ENCODE data around the gene PRKCD. TPM values are rescaled to one million over a fixed set of nuclear protein-coding genes. Genes with fewer than 3 reads are reported as not detected.

Gene PRKCD
- polyA plus RNA-seq, 3 donors from 2014 or later, result 14.7 to 36.8 (median 26.1) TPM

GRCh38 chr3:53155760-53156159 lies 5.2 kb upstream of the PRKCD start:
- H3K4me3 Mint-ChIP-seq, result no peak overlapping the region

GRCh38 chr3:53156368-53156834 lies 4.6 kb upstream of the PRKCD start:
- H3K9me3 Mint-ChIP-seq, result no peaks in the 10 kb centered on the region
- H3K4me3 Mint-ChIP-seq, result no peak overlapping the region
- no peak for DNase-seq
- no peak overlapping the region for H3K27ac Mint-ChIP-seq
- peaks cover 4 to 12% (median 10%) of the 10 kb centered on the region in 3 donors for H3K27me3 Mint-ChIP-seq (ENCODE audit: low read depth in 3 of 3)
- H3K36me3 Mint-ChIP-seq, result peaks cover 0 to 6% (median 0%) of the 10 kb centered on the region in 3 donors
- peaks cover 6 to 8% of the 10 kb centered on the region in 2 donors for H3K4me1 Mint-ChIP-seq

More at GRCh38 chr3:53155760-53156159, 5.2 kb upstream of the PRKCD start:
- no peak for DNase-seq
- Mint-ChIP-seq H3K4me1 (peaks cover 6 to 8% of the 10 kb centered on the region in 2 donors), H3K36me3 (peaks cover 0 to 6% (median 0%) of the 10 kb centered on the region in 3 donors), H3K27me3 (ENCODE audit: low read depth in 3 of 3) (peaks cover 4 to 11% (median 10%) of the 10 kb centered on the region in 3 donors), H3K27ac (no peak overlapping the region), H3K9me3 (no peaks in the 10 kb centered on the region)

- Mint-ChIP-seq H3K9me3 (no peaks in the 10 kb centered on the region), H3K4me3 (no peak overlapping the region), H3K27ac (no peak overlapping the region), H3K27me3 (ENCODE audit: low read depth in 3 of 3) (peaks cover 10 to 21% (median 13%) of the 10 kb centered on the region in 3 donors), H3K36me3 (peaks cover 0 to 6% (median 0%) of the 10 kb centered on the region in 3 donors), H3K4me1 (peaks cover 18 to 19% of the 10 kb centered on the region in 2 donors)
- DNase-seq, result no peak
These were observed 2.9 kb upstream of the PRKCD start for GRCh38 chr3:53157974-53158580.

GRCh38 chr3:53158765-53159155 lies 2.2 kb upstream of the PRKCD start:
- Mint-ChIP-seq H3K27ac (peak overlapping the region in 1 of 6 donors; percentile 55), H3K4me3 (peak overlapping the region in 3 of 5 donors; percentile 30 to 33 (median 33)), H3K4me1 (peaks cover 25 to 26% of the 10 kb centered on the region in 2 donors), H3K9me3 (no peaks in the 10 kb centered on the region), H3K36me3 (peaks cover 0 to under 1% (median 0%) of the 10 kb centered on the region in 3 donors), H3K27me3 (ENCODE audit: low read depth in 3 of 3) (peaks cover 11 to 22% (median 15%) of the 10 kb centered on the region in 3 donors)
- DNase-seq, result no peak

GRCh38 chr3:53159156-53160060 lies 1.6 kb upstream of the PRKCD start:
- Mint-ChIP-seq H3K4me3 (peak overlapping the region in 3 of 5 donors; percentile 9 to 89 (median 30)), H3K27me3 (ENCODE audit: low read depth in 3 of 3) (peaks cover 11 to 24% (median 15%) of the 10 kb centered on the region in 3 donors), H3K27ac (peak overlapping the region in 1 of 6 donors; percentile 82), H3K9me3 (no peaks in the 10 kb centered on the region), H3K4me1 (peaks cover 29 to 33% of the 10 kb centered on the region in 2 donors), H3K36me3 (no peaks in the 10 kb centered on the region)
- DNase-seq, result no peak

GRCh38 chr3:53160061-53160659 lies 849 bp upstream of the PRKCD start:
- peaks cover 29 to 39% of the 10 kb centered on the region in 2 donors for H3K4me1 Mint-ChIP-seq
- H3K36me3 Mint-ChIP-seq, result no peaks in the 10 kb centered on the region
- H3K27ac Mint-ChIP-seq, result peak overlapping the region; percentile 72 to 92 (median 84)
- peaks cover 11 to 24% (median 15%) of the 10 kb centered on the region in 3 donors for H3K27me3 Mint-ChIP-seq (ENCODE audit: low read depth in 3 of 3)
- peak overlapping the region; percentile 88 to 91 (median 89) for H3K4me3 Mint-ChIP-seq
- no peak for DNase-seq
- no peaks in the 10 kb centered on the region for H3K9me3 Mint-ChIP-seq

- peak overlapping the region; percentile 55 to 91 (median 84) for H3K27ac Mint-ChIP-seq
- peak overlapping the region; percentile 87 to 94 (median 91) for H3K4me3 Mint-ChIP-seq
- no peak for DNase-seq
- H3K9me3 Mint-ChIP-seq, result no peaks in the 10 kb centered on the region
- H3K36me3 Mint-ChIP-seq, result no peaks in the 10 kb centered on the region
- H3K4me1 Mint-ChIP-seq, result peaks cover 37 to 50% of the 10 kb centered on the region in 2 donors
- H3K27me3 Mint-ChIP-seq (ENCODE audit: low read depth in 3 of 3), result peaks cover 8 to 22% (median 13%) of the 10 kb centered on the region in 3 donors
These were observed 426 bp downstream of the PRKCD start for GRCh38 chr3:53161450-53161819.

- H3K27me3 Mint-ChIP-seq (ENCODE audit: low read depth in 3 of 3), result peaks cover 8 to 22% (median 13%) of the 10 kb centered on the region in 3 donors
- peak overlapping the region; percentile 91 to 97 (median 92) for H3K4me3 Mint-ChIP-seq
- H3K9me3 Mint-ChIP-seq, result no peaks in the 10 kb centered on the region
- peak; percentile 24 to 32 (median 28) for DNase-seq
- H3K27ac Mint-ChIP-seq, result peak overlapping the region; percentile 88 to 96 (median 92)
- no peaks in the 10 kb centered on the region for H3K36me3 Mint-ChIP-seq
- H3K4me1 Mint-ChIP-seq, result peaks cover 44 to 56% of the 10 kb centered on the region in 2 donors
These were observed 1.0 kb downstream of the PRKCD start for GRCh38 chr3:53161820-53162671.

GRCh38 chr3:53162672-53163443 lies 1.8 kb downstream of the PRKCD start:
- Mint-ChIP-seq H3K36me3 (no peaks in the 10 kb centered on the region), H3K9me3 (no peaks in the 10 kb centered on the region), H3K4me3 (peak overlapping the region; percentile 91 to 97 (median 92)), H3K27me3 (ENCODE audit: low read depth in 3 of 3) (peaks cover 8 to 19% (median 11%) of the 10 kb centered on the region in 3 donors), H3K4me1 (peaks cover 52 to 64% of the 10 kb centered on the region in 2 donors), H3K27ac (peak overlapping the region; percentile 88 to 96 (median 92))
- DNase-seq, result peak; percentile 87 to 88 (median 87)

- H3K9me3 Mint-ChIP-seq, result no peaks in the 10 kb centered on the region
- H3K4me1 Mint-ChIP-seq, result peaks cover 60 to 73% of the 10 kb centered on the region in 2 donors
- peak overlapping the region; percentile 91 to 97 (median 92) for H3K4me3 Mint-ChIP-seq
- H3K27me3 Mint-ChIP-seq (ENCODE audit: low read depth in 3 of 3), result peaks cover 7 to 19% (median 11%) of the 10 kb centered on the region in 3 donors
- no peak for DNase-seq
- H3K36me3 Mint-ChIP-seq, result no peaks in the 10 kb centered on the region
- peak overlapping the region; percentile 88 to 96 (median 92) for H3K27ac Mint-ChIP-seq
These were observed 2.7 kb downstream of the PRKCD start for GRCh38 chr3:53163444-53164387.

- H3K9me3 Mint-ChIP-seq, result no peaks in the 10 kb centered on the region
- H3K4me3 Mint-ChIP-seq, result no peak overlapping the region
- DNase-seq, result no peak
- peaks cover 72 to 83% of the 10 kb centered on the region in 2 donors for H3K4me1 Mint-ChIP-seq
- H3K36me3 Mint-ChIP-seq, result no peaks in the 10 kb centered on the region
- peaks cover 6 to 17% (median 11%) of the 10 kb centered on the region in 3 donors for H3K27me3 Mint-ChIP-seq (ENCODE audit: low read depth in 3 of 3)
- peak overlapping the region in 1 of 6 donors; percentile 40 for H3K27ac Mint-ChIP-seq
These were observed 3.9 kb downstream of the PRKCD start for GRCh38 chr3:53164911-53165310.
